GM18951 (cell line): ENCODE data around the gene SLC26A1.
"Not testable (repeated sequence)": the region's sequence is repeated elsewhere in the genome, so short reads cannot be mapped to it uniquely, and the experiment has no call there.

Source experiments
- POLR2A ChIP-seq: IDR thresholded peaks from 4 replicates; pipeline ENCODE4 v1.6.1; 2011; ENCODE audit warnings: mild to moderate bottlenecking; ENCODE audit not compliant: insufficient read length, insufficient read depth; ENCODE audit errors: extremely low read depth
- in situ Hi-C: fragments of 300-500 bp; cut with MboI; formaldehyde crosslinking; loops from one replicate; pipeline ENCODE4 v1.12.0; 2022; ENCODE audit warnings: low sequenced_read_pairs, mixed read lengths, inconsistent platforms; ENCODE audit not compliant: unreplicated experiment

Gene SLC26A1

GRCh38 chr4:1003271-1004070 is 10.3 kb upstream of the SLC26A1 start:
- no peak for TF ChIP-seq POLR2A
- in situ Hi-C loops, result no loop called here

- in situ Hi-C loops, result no loop called here
- no peak for TF ChIP-seq POLR2A
Measured at GRCh38 chr4:1002631-1003251, 9.5 kb upstream of the SLC26A1 start.

- no peak for TF ChIP-seq POLR2A
- in situ Hi-C loops, result no loop called here
Measured at GRCh38 chr4:1002131-1002630, 9.0 kb upstream of the SLC26A1 start.

GRCh38 chr4:1001561-1002130 is 8.4 kb upstream of the SLC26A1 start:
- in situ Hi-C loops, result no loop called here
- no peak for TF ChIP-seq POLR2A

- no peak for TF ChIP-seq POLR2A
- in situ Hi-C loops, result no loop called here
Measured at GRCh38 chr4:1000686-1001260, 7.6 kb upstream of the SLC26A1 start.

- in situ Hi-C loops, result no loop called here
- TF ChIP-seq POLR2A, result no peak
Measured at GRCh38 chr4:999882-1000425, 6.8 kb upstream of the SLC26A1 start.

- in situ Hi-C loops, result not testable (repeated sequence)
Measured at GRCh38 chr4:999240-999863, 6.1 kb upstream of the SLC26A1 start.

GRCh38 chr4:998096-998691 is 5.0 kb upstream of the SLC26A1 start:
- no peak for TF ChIP-seq POLR2A
- in situ Hi-C loops, result no loop called here

- no peak for TF ChIP-seq POLR2A
Measured at GRCh38 chr4:997375-998071, 4.3 kb upstream of the SLC26A1 start.

GRCh38 chr4:996997-997374 is 3.8 kb upstream of the SLC26A1 start:
- no peak for TF ChIP-seq POLR2A
- in situ Hi-C loops, result no loop called here

More at GRCh38 chr4:997375-998071, 4.3 kb upstream of the SLC26A1 start:
- in situ Hi-C loops, result no loop called here

- TF ChIP-seq POLR2A, result no peak
- in situ Hi-C loops, result no loop called here
Measured at GRCh38 chr4:996030-996996, 3.1 kb upstream of the SLC26A1 start.
